HT-29 (cell line): ENCODE results near the gene TNP2. TPM values are rescaled to one million over a fixed set of nuclear protein-coding genes. Genes with fewer than 3 reads are reported as not detected.

Experiments used
- DNase-seq: peaks from one replicate; pipeline ENCODE4 v3.0.0-alpha.2; 2015; ENCODE audit warnings: low spot score
- total RNA-seq: library from RNA; depleted of rRNA; stranded (reverse); fragments of >200 nt; shearing (Covaris generic); gene quantifications from 2 replicates; pipeline ENCODE4 v1.2.3, GENCODE V29; 2014

Gene TNP2
- total RNA-seq, 1 experiment from 2014 or later, result not detected

- peak; percentile 53 for DNase-seq
These were observed 12.4 kb downstream of the TNP2 start for GRCh38 chr16:11256661-11257130.

GRCh38 chr16:11255737-11256660, 13.1 kb downstream of the TNP2 start, which contains the start of gene SOCS1:
SOCS1 (minus strand) TSS chr16:11256204; CDS start chr16:11255478, 726 bp downstream.
- DNase-seq, result peak; percentile 85

- no peak for DNase-seq
These were observed 14.0 kb downstream of the TNP2 start for GRCh38 chr16:11254913-11255736.

GRCh38 chr16:11253995-11254912, 14.9 kb downstream of the TNP2 start:
- DNase-seq, result no peak

- no peak for DNase-seq
These were observed 15.8 kb downstream of the TNP2 start for GRCh38 chr16:11253009-11253994.

GRCh38 chr16:11252482-11252931, 16.6 kb downstream of the TNP2 start:
- no peak for DNase-seq

GRCh38 chr16:11251525-11252481, 17.3 kb downstream of the TNP2 start:
- no peak for DNase-seq

- DNase-seq, result no peak
These were observed 18.2 kb downstream of the TNP2 start for GRCh38 chr16:11250786-11251524.

- DNase-seq, result no peak
These were observed 18.9 kb downstream of the TNP2 start for GRCh38 chr16:11250091-11250785.

GRCh38 chr16:11249233-11250061, 19.7 kb downstream of the TNP2 start:
- DNase-seq, result no peak

- DNase-seq, result no peak
These were observed 21.0 kb downstream of the TNP2 start for GRCh38 chr16:11248133-11248532.

- no peak for DNase-seq
These were observed 23.1 kb downstream of the TNP2 start for GRCh38 chr16:11245988-11246387.

GRCh38 chr16:11245222-11245737, 23.8 kb downstream of the TNP2 start:
- no peak for DNase-seq

- DNase-seq, result no peak
These were observed 26.5 kb downstream of the TNP2 start for GRCh38 chr16:11242658-11243057.

- no peak for DNase-seq
These were observed 27.5 kb downstream of the TNP2 start for GRCh38 chr16:11241480-11242204.
